Sigmoid colon (tissue), 4 donors: ENCODE measurements around the gene ARL4A.

ENCODE experiments used
- CTCF ChIP-seq, 4 experiments: fragments of 450-650 bp in 3 of 4; fragments of 200-600 bp in 1 of 4; IDR thresholded peaks; one replicate each; pipeline ENCODE4 v1.5.1; 2016 to 2019; ENCODE audit warnings: antibody characterized with exemption in 4 of 4, mild to moderate bottlenecking in 3 of 4, moderate library complexity in 2 of 4
- EP300 ChIP-seq, 4 donors: sonication (generic); formaldehyde crosslinking; IDR thresholded peaks; one replicate each; pipeline ENCODE4 v1.6.1; 2017; ENCODE audit warnings: antibody characterized with exemption in 4 of 4
- POLR2A ChIP-seq, 2 donors: fragments of 450-650 bp; IDR thresholded peaks; one replicate each; pipeline ENCODE4 v1.6.1; 2016; ENCODE audit warnings: antibody characterized with exemption in 2 of 2, mild to moderate bottlenecking in 2 of 2, moderate library complexity in 2 of 2

DNA sequence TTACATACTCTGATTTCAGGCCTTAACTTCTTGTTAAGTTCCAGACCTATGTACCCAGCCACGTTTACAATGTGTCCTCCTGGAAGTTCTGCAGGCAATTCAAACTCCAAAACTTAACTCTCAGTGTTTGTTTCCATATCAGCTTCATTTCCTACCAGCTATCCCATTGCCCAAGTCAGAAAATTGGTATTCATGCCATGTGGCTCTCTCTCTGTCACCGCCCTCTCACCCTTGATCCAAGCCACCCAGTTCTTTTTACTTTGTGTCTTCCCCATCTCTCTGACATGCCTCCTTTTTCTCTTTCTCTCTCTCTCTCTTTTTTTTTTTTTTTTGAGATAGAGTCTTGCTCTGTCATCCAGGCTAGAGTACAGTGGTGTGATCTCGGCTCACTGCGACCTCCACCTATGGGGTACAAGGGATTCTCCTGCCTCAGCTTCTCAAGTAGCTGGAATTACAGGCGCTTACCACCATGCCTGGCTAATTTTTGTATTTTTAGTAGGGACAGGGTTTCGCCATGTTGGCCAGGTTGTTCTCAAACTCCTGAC is 33.9 kb downstream of the ARL4A start:
- TF ChIP-seq POLR2A (IDR thresholded peaks at IDR 0.05) (no peak), CTCF (IDR thresholded peaks at IDR 0.05) (no peak), EP300 (IDR thresholded peaks at IDR 0.05) (no peak)
